Activated CD4-positive, alpha-beta T cell treated with anti-CD3 and anti-CD28 coated beads, Interleukin-2, amount 50 U/mL, for 4 hours (primary cell): ENCODE measurements around the gene RGS7.
"Not testable (repeated sequence)": the region's sequence is repeated elsewhere in the genome, so short reads cannot be mapped to it uniquely, and the experiment has no call there.

Experiments used
- DNase-seq, 2 experiments: peaks; one replicate each; pipeline ENCODE4 v3.0.0-alpha.2; 2020

The RGS7 gene

GRCh38 chr1:241068359-241068758 is 288.6 kb downstream of the RGS7 start:
- no peak for DNase-seq

GRCh38 chr1:241063276-241063675 is 293.7 kb downstream of the RGS7 start:
- no peak for DNase-seq

GRCh38 chr1:241061062-241061461 is 295.9 kb downstream of the RGS7 start:
- DNase-seq: no peak

GRCh38 chr1:241048622-241049021 is 308.4 kb downstream of the RGS7 start:
- no peak for DNase-seq

- DNase-seq: no peak
Observed at GRCh38 chr1:241045659-241046058, 311.3 kb downstream of the RGS7 start.

GRCh38 chr1:241034203-241034936 is 322.6 kb downstream of the RGS7 start:
- DNase-seq: no peak

GRCh38 chr1:241024834-241025233 is 332.2 kb downstream of the RGS7 start:
- no peak for DNase-seq

GRCh38 chr1:241022366-241022765 is 334.6 kb downstream of the RGS7 start:
- DNase-seq: no peak

GRCh38 chr1:241020851-241021697 is 335.9 kb downstream of the RGS7 start:
- DNase-seq: no peak

- DNase-seq: no peak
Observed at GRCh38 chr1:241012708-241013340, 344.2 kb downstream of the RGS7 start.

- no peak for DNase-seq
Observed at GRCh38 chr1:241007668-241008067, 349.3 kb downstream of the RGS7 start.

- DNase-seq: no peak
Observed at GRCh38 chr1:240999826-241000225, 357.2 kb downstream of the RGS7 start.

GRCh38 chr1:240998441-240999015 is 358.5 kb downstream of the RGS7 start:
- DNase-seq: no peak

GRCh38 chr1:240998024-240998423 is 359.0 kb downstream of the RGS7 start:
- DNase-seq: no peak

- no peak for DNase-seq
Observed at GRCh38 chr1:240993004-240993403, 364.0 kb downstream of the RGS7 start.

- DNase-seq: no peak
Observed at GRCh38 chr1:240991230-240991629, 365.8 kb downstream of the RGS7 start.

- no peak for DNase-seq
Observed at GRCh38 chr1:240987928-240988327, 369.1 kb downstream of the RGS7 start.

GRCh38 chr1:240985081-240985480 is 371.9 kb downstream of the RGS7 start:
- no peak for DNase-seq

GRCh38 chr1:240980342-240980741 is 376.7 kb downstream of the RGS7 start:
- DNase-seq: no peak

GRCh38 chr1:240976685-240977084 is 380.3 kb downstream of the RGS7 start:
- no peak for DNase-seq

- DNase-seq: no peak
Observed at GRCh38 chr1:240973875-240974274, 383.1 kb downstream of the RGS7 start.

GRCh38 chr1:240972059-240972458 is 384.9 kb downstream of the RGS7 start:
- DNase-seq: not testable (repeated sequence)

- no peak for DNase-seq
Observed at GRCh38 chr1:240970253-240970652, 386.8 kb downstream of the RGS7 start.
